Nephron (organoid): ENCODE results near the gene SLCO4A1.

ENCODE experiments used
- H3K27ac Mint-ChIP-seq, 3 experiments: 2 replicates each; pipeline ENCODE4 v1.8.0; 2020; ENCODE audit warnings: mixed read lengths in 3 of 3, mild to moderate bottlenecking in 2 of 3, moderate library complexity in 1 of 3
- H3K27me3 Mint-ChIP-seq: 2 replicates; pipeline ENCODE4 v1.8.0; 2021; ENCODE audit warnings: low read depth, mild to moderate bottlenecking, moderate library complexity, mixed read lengths
- H3K36me3 Mint-ChIP-seq: 2 replicates; pipeline ENCODE4 v1.8.0; 2020; ENCODE audit warnings: low read depth, mixed read lengths
- H3K4me1 Mint-ChIP-seq: 2 replicates; pipeline ENCODE4 v1.8.0; 2020; ENCODE audit warnings: mixed read lengths
- H3K4me3 Mint-ChIP-seq, 3 experiments: 2 replicates each; pipeline ENCODE4 v1.8.0; 2020; ENCODE audit warnings: mild to moderate bottlenecking in 3 of 3, mixed read lengths in 3 of 3, moderate library complexity in 2 of 3
- H3K9me3 Mint-ChIP-seq: 2 replicates; pipeline ENCODE4 v1.8.0; 2020; ENCODE audit warnings: mixed read lengths
- TF ChIP-seq, protein P1 (sequence below), 3 experiments: fragments of 200-600 bp; sonication (generic); IDR thresholded peaks; one replicate each; pipeline ENCODE4 v1.5.0; 2021; ENCODE audit warnings: antibody characterized with exemption in 3 of 3; ENCODE audit not compliant: unreplicated experiment in 3 of 3

Gene SLCO4A1

GRCh38 chr20:62634330-62634967 is 7.9 kb upstream of the SLCO4A1 start:
- TF ChIP-seq, protein P1, sequence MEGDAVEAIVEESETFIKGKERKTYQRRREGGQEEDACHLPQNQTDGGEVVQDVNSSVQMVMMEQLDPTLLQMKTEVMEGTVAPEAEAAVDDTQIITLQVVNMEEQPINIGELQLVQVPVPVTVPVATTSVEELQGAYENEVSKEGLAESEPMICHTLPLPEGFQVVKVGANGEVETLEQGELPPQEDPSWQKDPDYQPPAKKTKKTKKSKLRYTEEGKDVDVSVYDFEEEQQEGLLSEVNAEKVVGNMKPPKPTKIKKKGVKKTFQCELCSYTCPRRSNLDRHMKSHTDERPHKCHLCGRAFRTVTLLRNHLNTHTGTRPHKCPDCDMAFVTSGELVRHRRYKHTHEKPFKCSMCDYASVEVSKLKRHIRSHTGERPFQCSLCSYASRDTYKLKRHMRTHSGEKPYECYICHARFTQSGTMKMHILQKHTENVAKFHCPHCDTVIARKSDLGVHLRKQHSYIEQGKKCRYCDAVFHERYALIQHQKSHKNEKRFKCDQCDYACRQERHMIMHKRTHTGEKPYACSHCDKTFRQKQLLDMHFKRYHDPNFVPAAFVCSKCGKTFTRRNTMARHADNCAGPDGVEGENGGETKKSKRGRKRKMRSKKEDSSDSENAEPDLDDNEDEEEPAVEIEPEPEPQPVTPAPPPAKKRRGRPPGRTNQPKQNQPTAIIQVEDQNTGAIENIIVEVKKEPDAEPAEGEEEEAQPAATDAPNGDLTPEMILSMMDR (IDR thresholded peaks at IDR 0.05; ENCODE audit: unreplicated experiment in 3 of 3) = no peak
- Mint-ChIP-seq H3K36me3 (no peaks in the 10 kb centered on the region), H3K27ac (no peak overlapping the region), H3K27me3 (peaks cover 54% of the 10 kb centered on the region), H3K4me1 (peaks cover 20% of the 10 kb centered on the region), H3K9me3 (no peaks in the 10 kb centered on the region), H3K4me3 (no peak overlapping the region)

GRCh38 chr20:62635232-62635631 is 7.1 kb upstream of the SLCO4A1 start:
- H3K9me3 Mint-ChIP-seq = no peaks in the 10 kb centered on the region
- H3K27me3 Mint-ChIP-seq = peaks cover 62% of the 10 kb centered on the region
- no peak overlapping the region for H3K4me3 Mint-ChIP-seq
- H3K4me1 Mint-ChIP-seq = peaks cover 20% of the 10 kb centered on the region
- TF ChIP-seq, protein P1 (IDR thresholded peaks at IDR 0.05; ENCODE audit: unreplicated experiment in 3 of 3) = no peak
- no peaks in the 10 kb centered on the region for H3K36me3 Mint-ChIP-seq
- H3K27ac Mint-ChIP-seq = no peak overlapping the region

GRCh38 chr20:62635852-62636251 is 6.5 kb upstream of the SLCO4A1 start:
- TF ChIP-seq, protein P1 (IDR thresholded peaks at IDR 0.05; ENCODE audit: unreplicated experiment in 3 of 3) = no peak
- H3K4me1 Mint-ChIP-seq = peaks cover 20% of the 10 kb centered on the region
- no peaks in the 10 kb centered on the region for H3K9me3 Mint-ChIP-seq
- peak overlapping the region in 1 of 3 experiments; percentile 50 for H3K27ac Mint-ChIP-seq
- H3K36me3 Mint-ChIP-seq = no peaks in the 10 kb centered on the region
- H3K4me3 Mint-ChIP-seq = no peak overlapping the region
- peaks cover 68% of the 10 kb centered on the region for H3K27me3 Mint-ChIP-seq

DNA sequence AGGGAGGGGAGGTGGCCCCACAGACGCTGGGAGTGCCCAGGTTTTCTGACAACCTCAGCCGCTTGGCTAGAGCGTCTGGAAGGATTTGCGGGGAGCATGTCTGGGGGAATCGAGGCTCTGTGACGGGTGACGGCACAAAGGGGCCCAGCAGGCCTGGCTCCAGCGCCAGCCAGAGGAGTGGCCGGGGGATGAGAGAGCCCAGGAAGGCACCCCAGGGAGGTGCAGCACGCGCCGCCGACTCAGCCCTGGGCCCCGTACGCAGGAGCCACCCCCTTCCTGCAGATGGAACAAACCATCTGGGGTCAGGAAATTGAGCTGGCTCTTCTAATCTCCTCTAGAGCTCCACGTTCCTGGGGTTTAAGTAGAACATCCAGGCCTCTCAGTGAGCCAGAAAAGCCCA is 5.9 kb upstream of the SLCO4A1 start:
- Mint-ChIP-seq H3K27ac (no peak overlapping the region), H3K9me3 (no peaks in the 10 kb centered on the region), H3K4me1 (peaks cover 20% of the 10 kb centered on the region), H3K36me3 (no peaks in the 10 kb centered on the region), H3K4me3 (no peak overlapping the region), H3K27me3 (peaks cover 74% of the 10 kb centered on the region)
- TF ChIP-seq, protein P1 (IDR thresholded peaks at IDR 0.05; ENCODE audit: unreplicated experiment in 3 of 3) = no peak

DNA sequence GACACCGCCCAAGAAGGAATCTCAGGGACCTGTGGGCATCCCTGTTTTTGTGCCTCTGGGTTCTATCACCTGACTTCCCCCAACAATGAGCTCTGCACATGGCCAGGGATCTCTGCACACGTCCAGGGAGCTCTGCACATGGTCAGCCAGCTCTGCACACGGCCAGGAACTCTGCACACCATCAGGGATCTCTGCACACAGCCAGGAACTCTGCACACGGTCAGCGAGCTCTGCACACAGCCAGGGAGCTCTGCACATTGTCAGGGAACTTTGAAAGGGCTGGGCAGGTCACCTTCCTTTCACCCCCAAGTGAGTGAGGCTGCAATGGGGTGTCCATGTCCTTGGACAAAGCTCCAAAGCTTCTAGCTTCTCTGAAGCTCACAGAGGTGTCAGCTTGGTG is 5.2 kb upstream of the SLCO4A1 start:
- H3K4me3 Mint-ChIP-seq = no peak overlapping the region
- H3K4me1 Mint-ChIP-seq = peaks cover 19% of the 10 kb centered on the region
- TF ChIP-seq, protein P1 (IDR thresholded peaks at IDR 0.05; ENCODE audit: unreplicated experiment in 3 of 3) = no peak
- H3K9me3 Mint-ChIP-seq = no peaks in the 10 kb centered on the region
- H3K36me3 Mint-ChIP-seq = no peaks in the 10 kb centered on the region
- peaks cover 77% of the 10 kb centered on the region for H3K27me3 Mint-ChIP-seq
- H3K27ac Mint-ChIP-seq = no peak overlapping the region

- H3K9me3 Mint-ChIP-seq = no peaks in the 10 kb centered on the region
- TF ChIP-seq, protein P1 (IDR thresholded peaks at IDR 0.05; ENCODE audit: unreplicated experiment in 3 of 3) = no peak
- peaks cover 15% of the 10 kb centered on the region for H3K4me1 Mint-ChIP-seq
- H3K27me3 Mint-ChIP-seq = peaks cover 72% of the 10 kb centered on the region
- no peaks in the 10 kb centered on the region for H3K36me3 Mint-ChIP-seq
- H3K4me3 Mint-ChIP-seq = no peak overlapping the region
- no peak overlapping the region for H3K27ac Mint-ChIP-seq
These were observed 4.7 kb upstream of the SLCO4A1 start for GRCh38 chr20:62637521-62638054.
